Breast epithelium (tissue), 3 donors: ENCODE measurements around the gene DBF4.
A peak's percentile ranks its signal among the peaks of the same experiment; 100 is the strongest.

Source experiments
- CTCF ChIP-seq, 3 donors: fragments of 450-650 bp; IDR thresholded peaks; one replicate each; pipeline ENCODE4 v1.5.1; 2016 to 2017; ENCODE audit warnings: antibody characterized with exemption in 3 of 3, mild to moderate bottlenecking in 3 of 3, moderate library complexity in 3 of 3
- POLR2A ChIP-seq: fragments of 450-650 bp; IDR thresholded peaks from one replicate; pipeline ENCODE4 v1.6.1; 2016; ENCODE audit warnings: antibody characterized with exemption, mild to moderate bottlenecking, moderate library complexity
- POLR2AphosphoS5 ChIP-seq, 3 donors: sonication (generic); formaldehyde crosslinking; IDR thresholded peaks; one replicate each; pipeline ENCODE4 v1.6.1; 2017; ENCODE audit warnings: antibody characterized with exemption in 3 of 3

GRCh38 chr7:87933953-87934698 is 57.8 kb downstream of the DBF4 start, which contains the start of gene ADAM22:
- no peak for TF ChIP-seq CTCF (IDR thresholded peaks at IDR 0.05)
- TF ChIP-seq POLR2AphosphoS5 (IDR thresholded peaks at IDR 0.05): peak in 1 of 3 donors; percentile 11
- no peak for TF ChIP-seq POLR2A
